ENCODE measurements around the gene NPNT.
"Not testable (repeated sequence)": the region's sequence is repeated elsewhere in the genome, so short reads cannot be mapped to it uniquely, and the experiment has no call there.

The NPNT gene

GRCh38 chr4:105894660-105895582 lies at the start of gene NPNT:
TSS of gene NPNT (plus strand) at chr4:105895471. CDS start at chr4:105895653, 182 bp downstream.
- no peak for DNase-seq (ENCODE audit: low read depth)

GRCh38 chr4:105845559-105845958 lies 49.7 kb upstream of the NPNT start:
- no peak for DNase-seq (ENCODE audit: low read depth)

- DNase-seq (ENCODE audit: low read depth): not testable (repeated sequence)
Observed at GRCh38 chr4:105848359-105848758, 46.9 kb upstream of the NPNT start.

- no peak for DNase-seq (ENCODE audit: low read depth)
Observed at GRCh38 chr4:105851196-105851595, 44.1 kb upstream of the NPNT start.

- not testable (repeated sequence) for DNase-seq (ENCODE audit: low read depth)
Observed at GRCh38 chr4:105852230-105852629, 43.0 kb upstream of the NPNT start.

- no peak for DNase-seq (ENCODE audit: low read depth)
Observed at GRCh38 chr4:105858466-105859040, 36.7 kb upstream of the NPNT start.

- peak; percentile 86 for DNase-seq (ENCODE audit: low read depth)
Observed at GRCh38 chr4:105859233-105859632, 36.0 kb upstream of the NPNT start.

- DNase-seq (ENCODE audit: low read depth): no peak
Observed at GRCh38 chr4:105870963-105871362, 24.3 kb upstream of the NPNT start.

GRCh38 chr4:105871997-105872396 lies 23.3 kb upstream of the NPNT start:
- no peak for DNase-seq (ENCODE audit: low read depth)

- DNase-seq (ENCODE audit: low read depth): no peak
Observed at GRCh38 chr4:105875233-105875632, 20.0 kb upstream of the NPNT start.

GRCh38 chr4:105878668-105879067 lies 16.6 kb upstream of the NPNT start:
- DNase-seq (ENCODE audit: low read depth): no peak

GRCh38 chr4:105887508-105887907 lies 7.8 kb upstream of the NPNT start:
- DNase-seq (ENCODE audit: low read depth): no peak

GRCh38 chr4:105895583-105896460 lies 551 bp downstream of the NPNT start:
- DNase-seq (ENCODE audit: low read depth): peak; percentile 6

GRCh38 chr4:105896461-105896942 lies 1.2 kb downstream of the NPNT start:
- no peak for DNase-seq (ENCODE audit: low read depth)

GRCh38 chr4:105896984-105897775 lies 1.9 kb downstream of the NPNT start:
- DNase-seq (ENCODE audit: low read depth): no peak

GRCh38 chr4:105900541-105900940 lies 5.3 kb downstream of the NPNT start:
- no peak for DNase-seq (ENCODE audit: low read depth)

GRCh38 chr4:105902550-105903262 lies 7.4 kb downstream of the NPNT start:
- no peak for DNase-seq (ENCODE audit: low read depth)

- no peak for DNase-seq (ENCODE audit: low read depth)
Observed at GRCh38 chr4:105909787-105910281, 14.6 kb downstream of the NPNT start.

GRCh38 chr4:105911426-105911825 lies 16.2 kb downstream of the NPNT start:
- DNase-seq (ENCODE audit: low read depth): no peak

- no peak for DNase-seq (ENCODE audit: low read depth)
Observed at GRCh38 chr4:105912633-105913032, 17.4 kb downstream of the NPNT start.

All from iris pigment epithelial cell (primary cell).